Measurements from ENCODE around the gene PARP8. TPM values are rescaled to one million over a fixed set of nuclear protein-coding genes. Genes with fewer than 3 reads are reported as not detected.
A peak's percentile ranks its signal among the peaks of the same experiment; 100 is the strongest.

PARP8 gene
- total RNA-seq, 2 experiments from 2014 or later = 36.8 to 39.2 TPM

DNA sequence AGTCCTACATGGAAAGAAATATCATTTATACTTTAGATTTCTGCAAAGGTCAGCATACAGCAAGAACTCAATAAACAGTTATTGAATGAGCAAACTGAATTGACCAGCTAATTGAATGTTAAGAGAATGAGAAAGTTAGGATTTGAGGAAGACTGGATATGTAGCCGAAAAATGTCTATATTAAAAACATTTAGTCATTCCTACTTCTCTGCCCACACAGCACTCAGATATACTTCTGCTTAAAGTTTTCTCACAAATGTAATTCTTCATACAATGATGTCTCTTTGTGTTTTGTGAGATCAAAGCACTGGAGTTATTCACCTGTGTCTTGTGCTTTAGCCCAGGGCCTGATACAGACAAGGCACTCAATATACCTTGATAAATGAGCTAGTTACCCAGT, 188.6 kb downstream of the PARP8 start:
- TF ChIP-seq EZH2phosphoT487 (IDR thresholded peaks at IDR 0.05; ENCODE audit: borderline replicate concordance, low read depth, low read length) = no peak
- TF ChIP-seq, protein P1, sequence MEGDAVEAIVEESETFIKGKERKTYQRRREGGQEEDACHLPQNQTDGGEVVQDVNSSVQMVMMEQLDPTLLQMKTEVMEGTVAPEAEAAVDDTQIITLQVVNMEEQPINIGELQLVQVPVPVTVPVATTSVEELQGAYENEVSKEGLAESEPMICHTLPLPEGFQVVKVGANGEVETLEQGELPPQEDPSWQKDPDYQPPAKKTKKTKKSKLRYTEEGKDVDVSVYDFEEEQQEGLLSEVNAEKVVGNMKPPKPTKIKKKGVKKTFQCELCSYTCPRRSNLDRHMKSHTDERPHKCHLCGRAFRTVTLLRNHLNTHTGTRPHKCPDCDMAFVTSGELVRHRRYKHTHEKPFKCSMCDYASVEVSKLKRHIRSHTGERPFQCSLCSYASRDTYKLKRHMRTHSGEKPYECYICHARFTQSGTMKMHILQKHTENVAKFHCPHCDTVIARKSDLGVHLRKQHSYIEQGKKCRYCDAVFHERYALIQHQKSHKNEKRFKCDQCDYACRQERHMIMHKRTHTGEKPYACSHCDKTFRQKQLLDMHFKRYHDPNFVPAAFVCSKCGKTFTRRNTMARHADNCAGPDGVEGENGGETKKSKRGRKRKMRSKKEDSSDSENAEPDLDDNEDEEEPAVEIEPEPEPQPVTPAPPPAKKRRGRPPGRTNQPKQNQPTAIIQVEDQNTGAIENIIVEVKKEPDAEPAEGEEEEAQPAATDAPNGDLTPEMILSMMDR (conservative IDR thresholded peaks at IDR 0.05; ENCODE audit: low read length) = no peak
- H3K79me2 ChIP-seq (ENCODE audit: insufficient read depth, low read depth, low read length) = no peaks in the 10 kb centered on the region
- DNase-seq (ENCODE audit: low spot score) = peak; percentile 24
- peaks cover 5% of the 10 kb centered on the region; the same call in 1 of the 2 replicates for H3K9me3 ChIP-seq (ENCODE audit: low read length)
- no TSS peak for BruUV-seq (replicated peaks)
- H3K27ac ChIP-seq (ENCODE audit: low read depth, low read length, poor library complexity, severe bottlenecking) = no peak overlapping the region
- no peak overlapping the region for H2AFZ ChIP-seq (ENCODE audit: low read length)
- H3K9me2 ChIP-seq (ENCODE audit: insufficient read depth, low read length) = no peaks in the 10 kb centered on the region
- intact Hi-C loops (cut with micrococcal nuclease; ENCODE audit: unreplicated experiment) = loop anchor here (10.0 kb wide), 1 partner anchor 410 kb away; the partner anchor contains the start of gene EMB
- no peak overlapping the region for H3K4me3 ChIP-seq (ENCODE audit: low read depth, low read length, poor library complexity, severe bottlenecking)
- H3K4me1 ChIP-seq (ENCODE audit: insufficient read depth, low read length, poor library complexity, severe bottlenecking) = peaks cover 61% of the 10 kb centered on the region
- H3K4me2 ChIP-seq (ENCODE audit: low read length) = peak overlapping the region; percentile 19
- H4K20me1 ChIP-seq (ENCODE audit: insufficient read depth, low read length) = no peaks in the 10 kb centered on the region
- CTCF ChIA-PET (ENCODE audit: unreplicated experiment) = no interaction called here
- POLR2A ChIA-PET = interaction anchor here (1.1 to 1.3 kb wide), 5 partner anchors 14 to 99 kb away, joined by 3 to 4 read pairs (median 3); no protein-coding TSS in a partner anchor
- H3K36me3 ChIP-seq (ENCODE audit: insufficient read depth, low read length) = no peaks in the 10 kb centered on the region; the same call in 1 of the 2 replicates

DNA sequence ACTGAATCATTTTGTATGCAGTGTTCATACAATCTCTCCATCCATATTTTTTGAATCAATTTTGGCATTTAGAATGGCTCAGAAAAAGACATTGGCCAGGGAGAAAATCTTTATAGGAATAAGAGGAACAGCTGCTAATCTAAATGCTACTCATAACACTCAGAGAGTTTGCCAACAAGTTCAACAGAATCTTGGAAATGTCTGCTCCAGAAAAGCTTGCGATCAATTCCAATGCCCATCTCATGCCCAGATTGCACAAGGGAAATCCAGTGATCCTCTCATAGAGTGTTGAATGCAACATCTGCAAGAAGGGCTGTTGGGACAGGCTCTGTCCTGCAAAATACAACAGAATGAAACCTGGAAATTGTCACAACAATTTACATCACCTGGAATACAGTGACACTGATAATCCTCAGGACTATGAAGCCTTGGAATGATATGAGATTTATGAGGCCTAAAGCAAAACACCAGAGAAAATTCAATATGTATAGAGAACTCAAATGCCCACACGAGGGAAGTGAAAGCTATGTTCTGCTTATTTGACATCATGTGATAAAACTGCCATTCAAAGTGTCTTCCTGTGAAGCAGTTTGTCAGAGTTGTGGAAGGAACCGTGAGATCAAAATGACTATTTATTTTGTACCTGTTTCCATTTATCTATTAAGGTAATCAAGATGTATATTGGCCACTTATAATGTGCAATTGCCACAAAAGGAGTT, 190.1 kb downstream of the PARP8 start:
- intact Hi-C loops (cut with micrococcal nuclease; ENCODE audit: unreplicated experiment) = loop anchor here (10.0 kb wide), 1 partner anchor 412 kb away; the partner anchor contains the start of gene EMB
- peak overlapping the region; percentile 88 for H2AFZ ChIP-seq (ENCODE audit: low read length)
- H3K27ac ChIP-seq (ENCODE audit: low read depth, low read length, poor library complexity, severe bottlenecking) = peak overlapping the region; percentile 74
- peak; percentile 85 for DNase-seq (ENCODE audit: low spot score)
- H3K4me3 ChIP-seq (ENCODE audit: low read depth, low read length, poor library complexity, severe bottlenecking) = peak overlapping the region; percentile 39
- no TSS peak for BruUV-seq (replicated peaks)
- peak overlapping the region; percentile 66 for H3K4me2 ChIP-seq (ENCODE audit: low read length)
- peaks cover 61% of the 10 kb centered on the region for H3K4me1 ChIP-seq (ENCODE audit: insufficient read depth, low read length, poor library complexity, severe bottlenecking)
- TF ChIP-seq EZH2phosphoT487 (IDR thresholded peaks at IDR 0.05; ENCODE audit: borderline replicate concordance, low read depth, low read length) = no peak
- TF ChIP-seq, protein P1 (conservative IDR thresholded peaks at IDR 0.05; ENCODE audit: low read length) = no peak
- no peaks in the 10 kb centered on the region; the same call in 1 of the 2 replicates for H3K36me3 ChIP-seq (ENCODE audit: insufficient read depth, low read length)
- CTCF ChIA-PET (ENCODE audit: unreplicated experiment) = no interaction called here
- H3K9me3 ChIP-seq (ENCODE audit: low read length) = peaks cover 5% of the 10 kb centered on the region; the same call in 1 of the 2 replicates
- H4K20me1 ChIP-seq (ENCODE audit: insufficient read depth, low read length) = no peaks in the 10 kb centered on the region
- no peaks in the 10 kb centered on the region for H3K79me2 ChIP-seq (ENCODE audit: insufficient read depth, low read depth, low read length)
- POLR2A ChIA-PET = interaction anchor here (1.0 to 1.7 kb wide), 8 partner anchors 8 to 108 kb away, joined by 3 to 6 read pairs (median 3); no protein-coding TSS in a partner anchor
- H3K9me2 ChIP-seq (ENCODE audit: insufficient read depth, low read length) = no peaks in the 10 kb centered on the region

Measured in OCI-LY7 (cell line).